GM18858 (cell line): Measurements from ENCODE around the gene LYPD6.

Experiments
- ATAC-seq: cut with Tn5 transposase; IDR thresholded peaks from one replicate; pipeline ENCODE4 v1.9.1; 2021; ENCODE audit not compliant: unreplicated experiment

The LYPD6 gene

GRCh38 chr2:149346272-149346671 is 15.9 kb downstream of the LYPD6 start:
- ATAC-seq, result no peak

DNA sequence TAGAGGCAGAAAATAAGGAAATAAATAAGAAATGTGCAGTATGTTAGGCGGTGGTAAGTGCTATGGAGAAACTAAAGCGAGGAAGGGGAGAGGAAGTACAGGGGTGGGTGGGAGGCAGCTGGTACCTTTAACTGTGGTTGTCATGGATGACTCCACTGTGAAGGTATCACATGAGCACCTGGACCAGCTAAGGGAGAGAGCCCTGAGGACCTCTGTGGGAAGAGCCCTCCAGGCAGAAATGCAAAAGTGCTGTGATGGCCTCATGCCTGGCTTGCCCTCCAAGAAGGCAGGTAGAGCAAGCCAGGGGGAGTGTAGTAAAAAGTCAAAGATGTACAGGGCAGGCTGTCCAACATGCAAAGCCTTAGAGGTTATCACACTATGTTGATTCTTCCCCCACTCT is 17.9 kb downstream of the LYPD6 start:
- ATAC-seq, result no peak

DNA sequence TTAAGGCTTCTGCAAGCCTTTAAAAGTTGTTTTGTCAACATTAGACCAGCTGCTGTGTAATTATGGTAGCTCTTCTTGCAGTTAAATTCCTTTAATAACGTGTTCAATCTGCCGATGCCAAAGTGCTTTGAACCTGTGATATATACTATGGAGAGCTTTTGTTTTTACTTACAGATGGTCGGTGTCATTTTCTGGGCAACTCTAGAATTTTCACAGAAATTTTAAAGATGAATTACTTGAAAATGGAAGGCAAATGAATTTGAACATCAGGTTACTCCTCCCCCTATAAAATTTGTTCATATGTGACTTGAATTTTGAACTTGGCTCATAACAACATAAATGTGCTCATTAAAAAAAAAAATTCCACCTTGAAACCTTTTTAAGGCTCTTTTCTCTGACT is 23.0 kb downstream of the LYPD6 start:
- ATAC-seq, result no peak

- no peak for ATAC-seq
These were observed 25.5 kb downstream of the LYPD6 start for GRCh38 chr2:149355716-149356422.

DNA sequence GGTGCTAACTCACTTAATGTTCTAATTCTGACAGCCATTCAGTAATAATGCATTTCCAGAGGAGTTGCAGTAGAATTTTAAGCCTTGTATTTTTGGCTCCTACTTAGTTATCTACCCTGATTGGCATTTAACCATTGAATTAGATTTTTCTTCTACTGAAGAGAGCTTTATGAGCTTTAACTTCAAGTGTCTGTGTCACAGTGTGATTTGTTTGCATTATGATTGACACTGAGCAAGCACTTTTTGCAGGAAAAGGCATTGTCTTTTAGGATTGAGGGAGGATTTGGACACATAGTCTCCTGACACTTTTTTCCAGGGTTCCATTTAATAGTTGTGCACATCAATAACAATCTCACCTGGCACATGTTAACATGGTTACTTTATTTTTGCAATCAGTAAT is 26.7 kb downstream of the LYPD6 start:
- ATAC-seq, result no peak

DNA sequence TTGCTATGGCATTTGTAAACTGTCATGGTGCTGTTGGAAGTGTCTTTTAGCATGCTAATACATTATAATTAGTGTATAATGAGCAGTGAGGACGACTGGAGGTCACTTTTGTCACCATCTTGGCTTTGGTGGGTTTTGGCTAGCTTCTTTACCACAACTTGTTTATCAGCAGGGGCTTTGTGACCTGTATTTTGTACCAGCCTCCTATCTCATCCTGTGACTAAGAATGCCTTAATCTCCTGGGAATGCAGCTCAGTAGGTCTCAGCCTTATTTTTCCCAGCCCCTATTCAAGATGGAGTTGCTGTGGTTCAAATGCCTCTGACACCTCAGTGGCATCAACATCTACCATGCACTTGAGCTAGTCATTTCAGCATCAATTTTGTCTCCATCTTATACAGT is 29.7 kb downstream of the LYPD6 start:
- ATAC-seq, result no peak

DNA sequence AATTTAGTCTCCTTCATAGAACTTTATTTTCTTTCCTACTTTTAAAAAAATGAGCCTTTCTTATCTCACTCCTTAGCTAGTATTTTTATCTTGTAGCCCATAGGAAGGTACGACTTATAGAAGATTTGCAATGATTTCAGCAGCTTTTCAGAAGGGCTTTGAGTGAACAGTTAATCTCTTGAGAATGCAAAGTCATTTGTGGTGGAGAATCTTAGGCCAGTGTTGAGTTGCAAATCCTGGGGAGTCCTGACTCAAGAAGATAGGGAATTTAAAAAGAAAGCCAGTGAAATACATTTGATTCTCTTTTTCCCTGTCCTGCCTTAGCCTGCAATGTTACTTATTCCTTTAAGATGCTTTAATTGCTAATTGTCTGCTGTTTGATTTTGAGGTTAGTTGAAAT is 33.6 kb downstream of the LYPD6 start:
- no peak for ATAC-seq

DNA sequence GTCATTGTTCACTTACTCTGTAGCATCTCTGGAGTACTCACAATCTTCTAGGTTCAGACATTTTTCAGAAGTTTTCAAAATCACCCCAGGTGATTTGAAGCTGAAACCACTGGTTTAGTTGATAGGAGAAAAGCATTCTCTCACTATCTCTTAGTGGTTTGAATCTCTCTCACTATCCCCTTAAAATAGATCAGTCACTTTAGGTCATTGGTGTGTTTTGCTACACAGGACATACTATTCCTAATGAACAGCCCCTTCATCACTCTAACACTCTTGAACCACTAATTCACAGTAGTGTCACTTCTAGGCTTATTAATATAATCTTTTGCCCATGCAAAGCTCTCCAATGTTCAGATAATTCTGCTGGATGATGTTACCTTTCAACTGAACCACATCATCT is 34.5 kb downstream of the LYPD6 start:
- ATAC-seq, result no peak

- ATAC-seq, result no peak
These were observed 35.7 kb downstream of the LYPD6 start for GRCh38 chr2:149365931-149366583.

DNA sequence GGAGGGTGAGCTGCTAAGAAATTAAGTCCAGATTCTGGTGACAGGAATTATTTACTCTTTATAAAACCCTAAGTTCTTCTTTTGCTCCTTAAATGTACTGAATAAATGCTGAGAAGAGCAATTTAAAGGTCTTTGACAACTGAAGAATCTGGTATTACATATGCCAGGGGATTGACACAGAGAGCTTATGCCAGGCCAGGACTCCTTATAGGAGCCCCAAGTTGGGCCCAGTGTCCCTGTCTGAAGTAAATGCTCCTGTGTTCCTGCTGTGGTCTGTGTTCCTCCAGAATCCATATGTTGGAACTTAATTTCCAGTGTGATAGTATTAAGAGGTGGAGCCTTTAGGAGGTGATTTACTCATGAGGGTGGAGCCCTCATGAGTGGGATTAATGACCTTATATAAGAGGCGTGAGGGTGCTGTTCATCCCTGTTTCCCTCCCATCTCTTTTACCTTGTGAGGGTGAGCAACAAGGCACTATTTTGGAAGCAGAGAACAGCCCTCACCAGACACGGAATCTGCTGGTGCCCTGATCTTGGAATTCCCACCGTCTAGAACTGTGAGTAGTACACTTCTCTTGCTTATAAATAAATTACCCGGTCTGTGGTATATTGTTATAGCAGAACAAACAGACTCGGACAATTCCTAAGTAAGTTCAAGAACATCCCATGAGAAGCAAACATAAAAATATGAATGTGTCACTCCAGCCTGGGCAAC is 39.8 kb downstream of the LYPD6 start:
- ATAC-seq, result no peak

- ATAC-seq, result no peak
These were observed 41.1 kb downstream of the LYPD6 start for GRCh38 chr2:149371476-149371875.

DNA sequence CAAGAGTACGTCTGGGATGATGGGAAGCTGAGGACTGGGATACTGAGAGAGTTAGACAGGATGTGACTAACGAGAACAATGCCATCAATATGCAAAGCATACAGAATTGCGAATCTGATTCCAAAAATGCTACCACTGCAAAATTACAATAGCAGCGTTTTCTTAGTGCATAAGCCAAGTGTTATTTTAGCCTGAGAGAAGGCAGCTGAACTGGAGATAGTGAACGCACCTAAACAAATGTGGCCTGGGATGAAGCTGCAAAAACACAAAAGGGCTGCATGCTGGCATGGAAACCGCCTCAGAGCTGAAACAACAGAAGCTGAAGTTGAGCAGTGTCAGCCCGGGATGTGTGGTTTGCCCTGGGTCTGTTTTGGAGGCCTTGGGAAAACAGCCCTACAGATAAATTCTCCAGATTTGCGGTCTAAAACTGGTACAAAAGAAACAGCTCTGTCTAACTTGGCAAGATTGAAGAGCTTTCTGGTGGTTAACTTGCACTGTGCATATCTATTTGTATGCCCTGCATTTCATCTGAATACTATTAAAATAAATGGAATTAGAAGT is 45.5 kb downstream of the LYPD6 start:
- ATAC-seq, result no peak

DNA sequence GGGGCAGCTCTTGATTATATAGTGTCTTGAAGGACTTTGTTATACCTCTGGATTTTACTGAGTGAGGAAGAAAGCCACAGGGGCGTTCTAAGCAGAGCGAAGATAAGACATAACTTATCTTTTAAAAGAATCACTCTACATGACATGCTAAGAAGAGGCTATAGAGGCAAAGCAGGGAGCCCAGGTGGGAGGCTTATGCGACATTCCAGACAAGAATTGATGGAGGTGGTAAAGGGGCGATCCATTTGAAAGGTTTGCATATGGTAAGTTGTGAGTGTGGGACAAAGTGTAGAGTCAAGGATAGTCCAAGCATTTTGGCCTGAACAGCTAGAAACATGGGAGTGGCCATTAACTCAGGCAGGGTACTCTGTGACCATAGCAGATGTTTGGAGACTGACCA is 49.8 kb downstream of the LYPD6 start:
- no peak for ATAC-seq

- ATAC-seq, result no peak
These were observed 53.0 kb downstream of the LYPD6 start for GRCh38 chr2:149383340-149383739.

DNA sequence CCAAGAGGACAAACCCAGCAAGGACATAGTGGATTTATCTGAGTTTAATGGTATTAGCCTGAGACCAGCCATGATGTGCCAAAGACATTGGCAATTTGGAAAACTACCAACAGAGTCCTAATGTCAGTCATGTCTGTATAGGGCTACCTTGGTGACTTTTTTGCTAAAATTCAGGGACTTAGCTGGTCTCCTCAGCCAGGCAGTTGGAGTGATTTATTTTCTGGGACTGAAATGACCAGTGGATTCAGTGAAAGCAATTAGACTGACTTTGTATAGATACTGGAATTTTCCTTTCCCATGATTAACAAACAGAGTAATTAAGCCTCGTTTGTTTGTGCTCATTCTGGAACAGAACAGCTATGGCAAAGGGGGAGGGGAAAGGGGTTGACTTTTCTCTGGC is 55.0 kb downstream of the LYPD6 start:
- no peak for ATAC-seq

DNA sequence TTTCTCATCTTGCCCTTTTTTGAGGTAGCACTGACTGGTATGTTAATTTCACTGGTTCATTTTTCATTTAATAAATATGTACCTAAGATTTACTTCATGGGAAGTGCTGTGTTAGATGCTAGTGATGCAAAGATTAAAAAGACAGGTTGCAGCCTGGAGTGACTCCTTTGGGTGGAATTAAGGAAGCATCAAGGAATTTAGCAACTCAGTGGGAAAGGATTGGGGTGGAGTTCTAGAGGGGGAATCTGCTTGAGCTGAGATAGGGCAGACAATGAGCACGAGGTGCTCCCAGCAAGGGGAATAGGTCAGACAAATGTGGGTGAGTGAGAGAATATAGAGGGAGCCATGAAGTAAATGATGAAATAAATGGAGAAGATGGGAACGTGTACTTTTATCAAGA is 57.0 kb downstream of the LYPD6 start:
- ATAC-seq, result no peak

DNA sequence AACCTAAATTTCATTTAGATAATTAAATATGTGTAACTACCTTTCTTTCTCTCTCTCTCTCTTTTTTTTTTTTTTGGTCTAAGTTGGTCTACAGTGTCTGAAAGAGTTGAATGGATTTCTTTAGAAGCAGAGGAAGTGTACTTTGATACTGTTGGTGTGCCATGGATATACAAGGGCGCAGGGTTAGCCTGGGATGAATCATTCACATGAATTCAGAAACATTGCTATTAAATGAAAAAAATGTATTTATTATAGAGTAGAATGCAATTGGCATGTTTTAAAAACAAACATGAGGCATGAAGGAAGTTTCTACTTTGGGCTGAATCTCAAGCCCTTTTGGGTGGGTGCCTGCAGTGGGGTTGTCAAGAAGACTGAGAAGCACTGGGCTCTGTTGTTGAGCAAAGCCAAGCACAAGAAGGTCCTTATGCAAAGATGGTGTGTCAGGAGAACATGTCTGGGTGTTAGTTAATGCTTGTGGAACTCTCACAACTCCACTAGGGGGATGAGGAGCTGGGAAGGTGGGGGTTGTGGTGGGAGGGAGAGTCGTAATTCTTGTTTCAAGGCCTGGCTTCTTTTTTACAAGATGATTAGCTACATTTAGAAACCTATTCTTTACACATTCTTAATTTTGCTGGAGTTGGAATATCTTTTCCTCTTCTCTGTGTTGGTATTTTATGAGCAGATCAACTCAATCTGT is 57.9 kb downstream of the LYPD6 start:
- ATAC-seq, result no peak

DNA sequence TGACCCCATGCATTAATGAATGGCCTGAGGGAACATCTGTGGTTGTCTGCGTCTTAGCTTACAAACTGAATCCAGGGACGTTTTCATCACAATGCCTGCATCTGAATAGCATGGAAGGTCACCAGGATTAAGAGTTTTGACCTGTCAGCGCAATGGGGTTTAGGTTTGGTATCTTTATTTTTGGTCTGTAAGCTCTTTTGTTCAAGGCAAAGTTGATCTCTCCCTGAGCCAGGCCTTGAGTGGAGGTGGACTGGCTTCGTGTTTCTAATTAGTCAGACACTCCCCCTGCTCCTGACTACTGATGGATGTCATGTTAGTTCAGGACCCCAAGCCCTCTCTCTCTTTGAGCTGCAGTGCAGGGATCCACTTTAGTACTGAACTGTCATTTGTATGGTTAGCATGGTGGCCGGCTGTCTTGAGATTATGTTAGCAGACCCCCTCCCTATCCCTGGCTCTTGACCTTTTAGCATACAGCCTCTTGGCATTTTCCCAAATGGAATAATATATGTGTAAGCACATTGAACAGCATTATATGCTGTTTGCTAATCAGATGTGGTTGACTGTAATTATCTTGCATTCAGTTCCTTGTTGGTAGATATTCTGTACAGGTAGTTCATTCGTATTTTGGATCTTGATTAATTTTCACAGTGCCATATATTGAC is 59.2 kb downstream of the LYPD6 start:
- ATAC-seq, result no peak

- ATAC-seq, result no peak
These were observed 63.2 kb downstream of the LYPD6 start for GRCh38 chr2:149393614-149394013.

- ATAC-seq, result no peak
These were observed 64.5 kb downstream of the LYPD6 start for GRCh38 chr2:149394864-149395263.
